Raji (cell line): ENCODE results near the gene DVL3.

Experiments
- POLR2A ChIP-seq: IDR thresholded peaks from 2 replicates; pipeline ENCODE4 v1.6.1; 2011; ENCODE audit warnings: low read depth, low read length, control low read depth; ENCODE audit not compliant: insufficient read depth

The DVL3 gene

GRCh38 chr3:184154885-184155643, at the start of gene DVL3:
Gene DVL3, plus strand, starts transcription at chr3:184155377. Its CDS starts 259 bp downstream, at chr3:184155636.
- peak; percentile 54 for TF ChIP-seq POLR2A

- TF ChIP-seq POLR2A, result no peak
Observed at GRCh38 chr3:184110316-184110725, 44.9 kb upstream of the DVL3 start.

- TF ChIP-seq POLR2A, result no peak
Observed at GRCh38 chr3:184116017-184116416, 39.2 kb upstream of the DVL3 start.

GRCh38 chr3:184117636-184118035, 37.5 kb upstream of the DVL3 start:
- no peak for TF ChIP-seq POLR2A

- no peak for TF ChIP-seq POLR2A
Observed at GRCh38 chr3:184126006-184126405, 29.2 kb upstream of the DVL3 start.

GRCh38 chr3:184129012-184129411, 26.2 kb upstream of the DVL3 start:
- no peak for TF ChIP-seq POLR2A

GRCh38 chr3:184132945-184133344, 22.2 kb upstream of the DVL3 start:
- TF ChIP-seq POLR2A, result no peak

GRCh38 chr3:184133840-184134745, 21.1 kb upstream of the DVL3 start:
- no peak for TF ChIP-seq POLR2A

- no peak for TF ChIP-seq POLR2A
Observed at GRCh38 chr3:184134746-184135148, 20.4 kb upstream of the DVL3 start.

- peak; percentile 95 for TF ChIP-seq POLR2A
Observed at GRCh38 chr3:184135149-184135910, 19.8 kb upstream of the DVL3 start, which contains the start of gene EIF2B5. Gene EIF2B5, plus strand, starts transcription at chr3:184135358. Its CDS starts 28 bp downstream, at chr3:184135386.

GRCh38 chr3:184135911-184136260, 19.3 kb upstream of the DVL3 start:
- TF ChIP-seq POLR2A, result no peak

GRCh38 chr3:184140436-184140835, 14.7 kb upstream of the DVL3 start:
- TF ChIP-seq POLR2A, result no peak

GRCh38 chr3:184142199-184142598, 13.0 kb upstream of the DVL3 start:
- TF ChIP-seq POLR2A, result no peak

GRCh38 chr3:184143327-184143726, 11.8 kb upstream of the DVL3 start:
- TF ChIP-seq POLR2A, result no peak

- no peak for TF ChIP-seq POLR2A
Observed at GRCh38 chr3:184144505-184144904, 10.7 kb upstream of the DVL3 start.
